HepG2 (cell line): Measurements from ENCODE around the gene RPL37. TPM values are rescaled to one million over a fixed set of nuclear protein-coding genes. Genes with fewer than 3 reads are reported as not detected.

Source experiments
- ATAC-seq: fragments of 200-7000 bp; cut with Tn5 transposase; 3 replicates; pipeline ENCODE4 v1.9.1; 2020; ENCODE audit warnings: mild to moderate bottlenecking, moderate library complexity
- BruUV-seq: library from RNA; stranded (reverse); fragments of 400-500 nt; replicated peaks from 2 replicates; lab custom pipeline; 2021; lab: Mats Ljungman, UMichigan
- CTCF ChIA-PET: fragments of 300-600 bp; formaldehyde crosslinking; extraction: SDS; loops from one replicate; lab custom pipeline; 2021; ENCODE audit warnings: low total read pairs, inconsistent platforms, low intra/inter-chr PET ratio; lab: Yijun Ruan, JAX
- POLR2A ChIA-PET: fragments of 350-600 bp; sonication (Branson Sonifier 250); formaldehyde crosslinking; loops from one replicate; lab custom pipeline; 2020; ENCODE audit warnings: antibody characterized with exemption, inconsistent platforms; lab: Yijun Ruan, JAX
- DNase-seq: peaks from one replicate; pipeline ENCODE4 v3.0.0-alpha.2; 2015; ENCODE audit warnings: low spot score
- FAIRE-seq: peaks from 3 replicates; lab custom pipeline; 2011; peaks lifted over from hg19 to GRCh38; lab: Jason Lieb, UNC
- H2AFZ ChIP-seq: one replicate; pipeline ENCODE4 v1.6.1; 2011; ENCODE audit warnings: low read length, inconsistent platforms
- H3K27ac ChIP-seq: fragments of 300-600 bp; 3 replicates; pipeline ENCODE4 v1.8.0; 2011; ENCODE audit warnings: mixed run types, mild to moderate bottlenecking, mixed read lengths, low read length, inconsistent platforms; ENCODE audit not compliant: insufficient read depth; ENCODE audit errors: extremely low read length
- H3K27me3 ChIP-seq, 2 experiments: fragments of 200-600 bp in 1 of 2; 2 replicates in 1 of 2; 3 replicates in 1 of 2; pipeline versions ENCODE4 v1.6.0 to v1.8.0; 2011; ENCODE audit warnings: low read length in 2 of 2, mild to moderate bottlenecking in 2 of 2, moderate library complexity in 2 of 2, inconsistent platforms in 1 of 2; ENCODE audit not compliant: insufficient read depth in 2 of 2, control insufficient read depth in 1 of 2
- H3K36me3 ChIP-seq, 2 experiments: fragments of 200-600 bp in 1 of 2; replicated peaks in 1 of 2; 2 replicates in 1 of 2; 3 replicates in 1 of 2; pipeline versions ENCODE4 v1.5.1 to v1.8.0; 2011; ENCODE audit warnings: low read length in 2 of 2, inconsistent platforms in 1 of 2; ENCODE audit not compliant: insufficient read depth in 2 of 2, control insufficient read depth in 1 of 2
- H3K4me1 ChIP-seq: 2 replicates; pipeline ENCODE4 v1.5.1; 2012; ENCODE audit warnings: low read length, inconsistent platforms; ENCODE audit not compliant: insufficient read depth
- H3K4me2 ChIP-seq: 2 replicates; pipeline ENCODE4 v1.6.0; 2011; ENCODE audit warnings: low read depth, low read length, inconsistent platforms
- H3K4me3 ChIP-seq, 3 experiments: fragments of 200-600 bp in 1 of 3; sonication (generic), shearing (Covaris generic) in 1 of 3; replicated peaks in 1 of 3; 2 replicates each; pipeline ENCODE4 v1.5.1; 2011 to 2016; ENCODE audit warnings: low read length in 3 of 3, inconsistent platforms in 2 of 3, low read depth in 2 of 3, mild to moderate bottlenecking in 2 of 3, control low read depth in 1 of 3, mixed read lengths in 1 of 3; ENCODE audit not compliant: insufficient read depth in 1 of 3
- H3K79me2 ChIP-seq: one replicate; pipeline ENCODE4 v1.6.1; 2011; ENCODE audit warnings: low read length, inconsistent platforms; ENCODE audit not compliant: insufficient read depth
- H3K9ac ChIP-seq: 2 replicates; pipeline ENCODE4 v1.6.0; 2011; ENCODE audit warnings: mild to moderate bottlenecking, low read depth, low read length, inconsistent platforms; ENCODE audit not compliant: insufficient read depth
- H3K9me3 ChIP-seq: 2 replicates; pipeline ENCODE4 v1.5.1; 2012; ENCODE audit warnings: mild to moderate bottlenecking, low read length
- H4K20me1 ChIP-seq: 2 replicates; pipeline ENCODE4 v1.6.0; 2011; ENCODE audit warnings: inconsistent platforms, mild to moderate bottlenecking, low read length, moderate library complexity; ENCODE audit not compliant: insufficient read depth
- ASH2L ChIP-seq: fragments of 300-600, 200-600 bp; sonication (generic); IDR thresholded peaks from 2 replicates; pipeline ENCODE4 v1.7.0; 2017; ENCODE audit warnings: low read depth, mild to moderate bottlenecking, moderate library complexity, mixed read lengths, low read length; ENCODE audit not compliant: insufficient read length
- HNRNPLL ChIP-seq: fragments of 200-400 bp; formaldehyde crosslinking; IDR thresholded peaks from 2 replicates; pipeline ENCODE4 v1.6.1; 2017; ENCODE audit warnings: mild to moderate bottlenecking, low read depth, low read length; ENCODE audit not compliant: poor library complexity, severe bottlenecking
- MYC ChIP-seq: sonication (generic); formaldehyde crosslinking; IDR thresholded peaks from 2 replicates; pipeline ENCODE4 v1.9.0; 2021; ENCODE audit warnings: missing genetic modification reagents, borderline replicate concordance
- ONECUT2 ChIP-seq: sonication (generic); formaldehyde crosslinking; IDR thresholded peaks from 2 replicates; pipeline ENCODE4 v1.4.0; 2020; ENCODE audit warnings: missing genetic modification reagents
- POLR2AphosphoS5 ChIP-seq: IDR thresholded peaks from 2 replicates; pipeline ENCODE4 v1.6.1; 2012; ENCODE audit warnings: low read depth, low read length
- RBFOX2 ChIP-seq: fragments of 200-400 bp; formaldehyde crosslinking; IDR thresholded peaks from 2 replicates; pipeline ENCODE4 v1.6.1; 2017; ENCODE audit warnings: low read depth, mild to moderate bottlenecking, low read length
- SAFB2 ChIP-seq: sonication (generic); formaldehyde crosslinking; IDR thresholded peaks from 2 replicates; pipeline ENCODE4 v1.5.1; 2020; ENCODE audit warnings: missing genetic modification reagents, low read depth, mild to moderate bottlenecking, borderline replicate concordance
- SMYD3 ChIP-seq: sonication (generic); formaldehyde crosslinking; IDR thresholded peaks from 2 replicates; pipeline ENCODE4 v1.8.1; 2023; ENCODE audit warnings: mild to moderate bottlenecking, missing genetic modification reagents
- TEAD3 ChIP-seq: optimal IDR thresholded peaks from 2 replicates; pipeline ENCODE3; 2016; ENCODE audit warnings: borderline replicate concordance
- ZNF138 ChIP-seq: sonication (generic); formaldehyde crosslinking; IDR thresholded peaks from 2 replicates; pipeline ENCODE4 v1.5.0; 2020; ENCODE audit warnings: mild to moderate bottlenecking, low read depth, missing genetic modification reagents
- WGBS: methylation state at CpG from one replicate; pipeline ENCODE4 v1.1.6; 2017; ENCODE audit warnings: low lambda C conversion rate; 5-methylcytosine and 5-hydroxymethylcytosine counted together
- in situ Hi-C: cut with HindIII; loops from 2 replicates; pipeline ENCODE4 v1.10.0; 2017; ENCODE audit warnings: low pct_unique_long_range_greater_than_20kb; ENCODE audit not compliant: extremely low pct_ligation_motif_present
- intact Hi-C: fragments of 100-400 bp; cut with micrococcal nuclease; formaldehyde crosslinking; loops from one replicate; pipeline ENCODE4 v1.10.0; 2022; ENCODE audit not compliant: unreplicated experiment
- polyA plus RNA-seq, 8 experiments: library from polyadenylated mRNA; depleted of rRNA in 3 of 8; stranded (reverse) in 7 of 8; unstranded in 1 of 8; fragments of >200 nt; fragmentation: Illumina TruSeq in 4 of 8; extraction: Trizol in 4 of 8; gene quantifications; 2 replicates each; pipeline versions ENCODE4 v1.2.1 to v1.2.3, GENCODE V29; 2011 to 2016; ENCODE audit warnings: low read depth in 4 of 8, missing spikeins in 1 of 8, mixed read lengths in 1 of 8; ENCODE audit not compliant: insufficient read depth in 1 of 8
- total RNA-seq, 5 experiments: library from RNA; depleted of rRNA; stranded (reverse); fragments of >200 nt; fragmentation: Illumina TruSeq; extraction: Trizol; gene quantifications; 2 replicates each; pipeline ENCODE4 v1.2.3, GENCODE V29; 2016; ENCODE audit warnings: low read depth in 1 of 5
- TF ChIP-seq, protein P1 (sequence below): sonication (generic); formaldehyde crosslinking; IDR thresholded peaks from 2 replicates; pipeline ENCODE4 v1.9.0; 2022; ENCODE audit warnings: low read depth, missing genetic modification reagents
- TF ChIP-seq, protein P2 (sequence below): sonication (generic); formaldehyde crosslinking; IDR thresholded peaks from 2 replicates; pipeline ENCODE4 v1.4.0; 2020; ENCODE audit warnings: missing genetic modification reagents
- TF ChIP-seq, protein P3 (sequence below): sonication (generic); formaldehyde crosslinking; IDR thresholded peaks from 2 replicates; pipeline ENCODE4 v1.8.1; 2022; ENCODE audit warnings: mild to moderate bottlenecking, missing genetic modification reagents
- TF ChIP-seq, protein P4 (sequence below): fragments of 450-650 bp; IDR thresholded peaks from 2 replicates; pipeline ENCODE4 v1.6.1; 2017; ENCODE audit warnings: mild to moderate bottlenecking
- TF ChIP-seq, protein P5 (sequence below): sonication (generic); formaldehyde crosslinking; IDR thresholded peaks from 2 replicates; pipeline ENCODE4 v1.8.0; 2022; ENCODE audit warnings: missing genetic modification reagents, mild to moderate bottlenecking, inconsistent platforms, borderline replicate concordance

RPL37 gene
- total and polyA plus RNA-seq, 2 of the 13 experiments (the other 11 are each of a cell fraction or from before 2014, with no cell fraction given) = 1,981 to 3,367 TPM

DNA sequence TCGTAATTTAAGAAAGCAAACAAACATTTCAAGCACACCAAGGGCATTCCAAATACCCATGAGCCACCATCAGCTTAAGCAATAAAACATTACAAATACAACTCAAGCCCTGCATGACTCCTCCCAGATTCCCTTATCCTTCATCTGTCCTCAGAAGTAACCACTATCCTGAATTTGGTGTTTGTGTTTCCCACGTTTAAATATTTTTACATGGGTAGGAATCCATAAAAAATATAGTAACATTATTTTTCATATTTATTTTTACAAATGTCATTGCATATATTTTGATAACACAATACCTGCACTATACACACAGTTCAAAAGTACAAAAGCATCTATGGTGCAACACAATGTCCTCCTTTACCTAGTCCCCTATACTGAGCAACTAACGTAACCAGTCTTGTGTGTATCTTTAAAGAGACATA lies 43.3 kb downstream of the RPL37 start:
- intact Hi-C loops (loop anchor here (1.0 kb wide), 1 partner anchor 7 kb away; no protein-coding TSS in a partner anchor), in situ Hi-C loops (no loop called here)
- Histone ChIP-seq H3K27ac (peak overlapping the region; percentile 75), H3K4me1 (peaks cover 97% of the 10 kb centered on the region), H3K27me3 (no peaks in the 10 kb centered on the region), H3K4me2 (peak overlapping the region; percentile 65), H3K79me2 (peaks cover 99% of the 10 kb centered on the region), H3K36me3 (peaks cover 0 to 7% of the 10 kb centered on the region in 2 experiments; a peak in 3 of 5 replicates), H3K9ac (peak overlapping the region; percentile 38; the same call in 1 of the 2 replicates), H2AFZ (no peak overlapping the region), H3K4me3 (peak overlapping the region in 2 of 3 experiments; percentile 21 to 41; a peak in 3 of 6 replicates), H3K9me3 (peaks cover 7% of the 10 kb centered on the region; the same call in 1 of the 2 replicates), H4K20me1 (peaks cover 12% of the 10 kb centered on the region)
- no TSS peak for BruUV-seq
- ATAC-seq (peak; percentile 93), DNase-seq (peak; percentile 72), FAIRE-seq (no peak)
- ChIA-PET POLR2A (interaction anchor here (0.8 to 1.2 kb wide), 3 partner anchors 34 to 43 kb away, joined by 3 read pairs; partner anchors contain the start of gene RPL37), CTCF (no interaction called here)
- 3% methylated on average over 3 of the region's 3 CpGs for WGBS
- TF ChIP-seq SAFB2 (CRISPR knock-in tag) (no peak), TEAD3 (CRISPR knock-in tag) (no peak), RBFOX2 (0 out of 2 replicates have a peak, but pooled peaks have one; percentile 16), ZNF138 (CRISPR knock-in tag) (no peak), SMYD3 (CRISPR knock-in tag) (no peak), ONECUT2 (CRISPR knock-in tag) (no peak), ASH2L (no peak), POLR2AphosphoS5 (no peak), HNRNPLL (peak; percentile 48), MYC (CRISPR knock-in tag) (no peak)
- TF ChIP-seq, protein P1, sequence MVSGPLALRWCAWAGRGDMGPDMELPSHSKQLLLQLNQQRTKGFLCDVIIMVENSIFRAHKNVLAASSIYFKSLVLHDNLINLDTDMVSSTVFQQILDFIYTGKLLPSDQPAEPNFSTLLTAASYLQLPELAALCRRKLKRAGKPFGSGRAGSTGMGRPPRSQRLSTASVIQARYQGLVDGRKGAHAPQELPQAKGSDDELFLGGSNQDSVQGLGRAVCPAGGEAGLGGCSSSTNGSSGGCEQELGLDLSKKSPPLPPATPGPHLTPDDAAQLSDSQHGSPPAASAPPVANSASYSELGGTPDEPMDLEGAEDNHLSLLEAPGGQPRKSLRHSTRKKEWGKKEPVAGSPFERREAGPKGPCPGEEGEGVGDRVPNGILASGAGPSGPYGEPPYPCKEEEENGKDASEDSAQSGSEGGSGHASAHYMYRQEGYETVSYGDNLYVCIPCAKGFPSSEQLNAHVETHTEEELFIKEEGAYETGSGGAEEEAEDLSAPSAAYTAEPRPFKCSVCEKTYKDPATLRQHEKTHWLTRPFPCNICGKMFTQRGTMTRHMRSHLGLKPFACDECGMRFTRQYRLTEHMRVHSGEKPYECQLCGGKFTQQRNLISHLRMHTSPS (CRISPR knock-in tag) = no peak
- TF ChIP-seq, protein P2, sequence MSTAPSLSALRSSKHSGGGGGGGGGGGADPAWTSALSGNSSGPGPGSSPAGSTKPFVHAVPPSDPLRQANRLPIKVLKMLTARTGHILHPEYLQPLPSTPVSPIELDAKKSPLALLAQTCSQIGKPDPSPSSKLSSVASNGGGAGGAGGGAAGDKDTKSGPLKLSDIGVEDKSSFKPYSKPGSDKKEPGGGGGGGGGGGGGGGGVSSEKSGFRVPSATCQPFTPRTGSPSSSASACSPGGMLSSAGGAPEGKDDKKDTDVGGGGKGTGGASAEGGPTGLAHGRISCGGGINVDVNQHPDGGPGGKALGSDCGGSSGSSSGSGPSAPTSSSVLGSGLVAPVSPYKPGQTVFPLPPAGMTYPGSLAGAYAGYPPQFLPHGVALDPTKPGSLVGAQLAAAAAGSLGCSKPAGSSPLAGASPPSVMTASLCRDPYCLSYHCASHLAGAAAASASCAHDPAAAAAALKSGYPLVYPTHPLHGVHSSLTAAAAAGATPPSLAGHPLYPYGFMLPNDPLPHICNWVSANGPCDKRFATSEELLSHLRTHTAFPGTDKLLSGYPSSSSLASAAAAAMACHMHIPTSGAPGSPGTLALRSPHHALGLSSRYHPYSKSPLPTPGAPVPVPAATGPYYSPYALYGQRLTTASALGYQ = no peak
- TF ChIP-seq, protein P3, sequence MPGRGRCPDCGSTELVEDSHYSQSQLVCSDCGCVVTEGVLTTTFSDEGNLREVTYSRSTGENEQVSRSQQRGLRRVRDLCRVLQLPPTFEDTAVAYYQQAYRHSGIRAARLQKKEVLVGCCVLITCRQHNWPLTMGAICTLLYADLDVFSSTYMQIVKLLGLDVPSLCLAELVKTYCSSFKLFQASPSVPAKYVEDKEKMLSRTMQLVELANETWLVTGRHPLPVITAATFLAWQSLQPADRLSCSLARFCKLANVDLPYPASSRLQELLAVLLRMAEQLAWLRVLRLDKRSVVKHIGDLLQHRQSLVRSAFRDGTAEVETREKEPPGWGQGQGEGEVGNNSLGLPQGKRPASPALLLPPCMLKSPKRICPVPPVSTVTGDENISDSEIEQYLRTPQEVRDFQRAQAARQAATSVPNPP (CRISPR knock-in tag) = no peak
- TF ChIP-seq, protein P4, sequence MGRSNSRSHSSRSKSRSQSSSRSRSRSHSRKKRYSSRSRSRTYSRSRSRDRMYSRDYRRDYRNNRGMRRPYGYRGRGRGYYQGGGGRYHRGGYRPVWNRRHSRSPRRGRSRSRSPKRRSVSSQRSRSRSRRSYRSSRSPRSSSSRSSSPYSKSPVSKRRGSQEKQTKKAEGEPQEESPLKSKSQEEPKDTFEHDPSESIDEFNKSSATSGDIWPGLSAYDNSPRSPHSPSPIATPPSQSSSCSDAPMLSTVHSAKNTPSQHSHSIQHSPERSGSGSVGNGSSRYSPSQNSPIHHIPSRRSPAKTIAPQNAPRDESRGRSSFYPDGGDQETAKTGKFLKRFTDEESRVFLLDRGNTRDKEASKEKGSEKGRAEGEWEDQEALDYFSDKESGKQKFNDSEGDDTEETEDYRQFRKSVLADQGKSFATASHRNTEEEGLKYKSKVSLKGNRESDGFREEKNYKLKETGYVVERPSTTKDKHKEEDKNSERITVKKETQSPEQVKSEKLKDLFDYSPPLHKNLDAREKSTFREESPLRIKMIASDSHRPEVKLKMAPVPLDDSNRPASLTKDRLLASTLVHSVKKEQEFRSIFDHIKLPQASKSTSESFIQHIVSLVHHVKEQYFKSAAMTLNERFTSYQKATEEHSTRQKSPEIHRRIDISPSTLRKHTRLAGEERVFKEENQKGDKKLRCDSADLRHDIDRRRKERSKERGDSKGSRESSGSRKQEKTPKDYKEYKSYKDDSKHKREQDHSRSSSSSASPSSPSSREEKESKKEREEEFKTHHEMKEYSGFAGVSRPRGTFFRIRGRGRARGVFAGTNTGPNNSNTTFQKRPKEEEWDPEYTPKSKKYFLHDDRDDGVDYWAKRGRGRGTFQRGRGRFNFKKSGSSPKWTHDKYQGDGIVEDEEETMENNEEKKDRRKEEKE = no peak
- TF ChIP-seq, protein P5, sequence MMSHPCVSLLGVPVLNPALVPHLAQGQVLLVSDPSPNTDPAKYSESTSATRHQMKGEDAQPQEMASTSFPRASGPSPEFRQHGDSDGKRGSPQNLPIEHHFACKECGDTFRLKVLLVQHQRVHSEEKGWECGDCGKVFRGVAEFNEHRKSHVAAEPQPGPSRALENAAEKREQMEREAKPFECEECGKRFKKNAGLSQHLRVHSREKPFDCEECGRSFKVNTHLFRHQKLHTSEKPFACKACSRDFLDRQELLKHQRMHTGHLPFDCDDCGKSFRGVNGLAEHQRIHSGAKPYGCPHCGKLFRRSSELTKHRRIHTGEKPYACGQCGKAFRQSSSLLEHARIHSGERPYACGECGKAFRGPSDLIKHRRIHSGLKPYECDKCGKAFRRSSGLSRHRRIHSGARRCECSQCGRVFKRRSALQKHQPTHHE (CRISPR knock-in tag) = no peak
